Islet precursor cell (in vitro differentiated cells): ENCODE data around the gene CLP1.
A peak's percentile ranks its signal among the peaks of the same experiment; 100 is the strongest.

Experiments used
- DNase-seq: peaks from one replicate; pipeline ENCODE4 v3.0.0-alpha.2; 2018

CLP1 gene

DNA sequence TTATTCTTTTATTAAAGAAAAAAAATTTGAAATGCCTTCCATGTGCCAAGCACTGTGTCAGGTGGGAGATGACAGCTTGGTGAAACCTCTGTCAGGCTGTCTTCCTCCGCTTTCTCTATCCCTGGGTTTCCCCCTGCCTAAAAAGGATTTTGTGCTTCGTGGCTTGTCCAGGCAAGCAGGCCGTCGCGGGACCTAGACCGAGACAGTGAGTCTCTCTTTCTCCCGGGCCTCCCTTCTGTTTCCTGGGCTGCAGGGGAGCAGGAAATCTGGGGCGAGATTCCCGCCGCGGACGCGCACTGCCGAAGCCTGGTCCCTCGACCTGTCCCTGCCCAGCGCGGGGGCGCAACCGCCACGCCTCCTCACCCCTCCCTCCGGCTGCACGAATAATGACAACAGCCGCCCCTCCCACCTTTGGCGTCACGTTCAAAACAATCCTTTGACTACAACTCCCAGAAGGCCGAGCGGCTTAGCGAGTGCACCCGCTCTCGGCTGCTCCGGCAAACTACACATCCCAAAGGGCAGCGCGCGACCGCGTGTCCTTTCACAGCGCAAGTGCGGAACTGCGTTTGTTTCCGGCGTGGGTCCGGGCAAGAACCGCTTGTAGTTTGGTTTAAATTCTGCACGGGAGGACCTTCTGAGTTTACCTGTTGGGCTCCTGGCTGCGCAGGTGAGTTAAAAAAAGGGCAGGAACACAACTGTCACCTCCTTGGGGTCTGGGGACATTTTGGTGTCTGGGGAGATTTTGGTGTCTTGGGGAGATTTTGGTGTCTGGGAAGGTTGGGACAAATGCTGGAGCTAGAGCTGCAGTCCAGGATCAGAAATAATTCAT, at the start of gene CLP1:
Gene CLP1, plus strand, starts transcription at position 569 of the 829 bp plus-strand sequence. CDS start 1,715 bp downstream, outside the sequence.
- peak; percentile 100 for DNase-seq

DNA sequence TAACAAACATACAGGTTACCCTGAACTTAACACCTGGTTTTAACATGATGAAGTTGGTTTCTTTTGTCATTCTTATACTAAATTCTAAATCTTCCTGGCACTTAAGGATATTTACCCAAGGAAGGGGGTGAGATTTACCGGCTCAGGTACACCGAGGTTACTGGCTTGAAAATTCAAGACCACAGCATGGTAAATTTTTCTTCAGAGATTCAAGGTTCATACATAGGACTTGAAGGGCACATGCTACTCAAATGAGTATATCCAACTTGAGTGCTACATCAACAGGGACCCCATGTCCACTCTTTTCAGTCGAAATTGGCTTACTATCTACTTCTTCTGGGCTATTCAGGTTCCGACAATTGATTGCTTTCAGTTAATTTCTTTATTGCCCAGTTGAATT, 47.4 kb upstream of the CLP1 start:
- DNase-seq: no peak

DNA sequence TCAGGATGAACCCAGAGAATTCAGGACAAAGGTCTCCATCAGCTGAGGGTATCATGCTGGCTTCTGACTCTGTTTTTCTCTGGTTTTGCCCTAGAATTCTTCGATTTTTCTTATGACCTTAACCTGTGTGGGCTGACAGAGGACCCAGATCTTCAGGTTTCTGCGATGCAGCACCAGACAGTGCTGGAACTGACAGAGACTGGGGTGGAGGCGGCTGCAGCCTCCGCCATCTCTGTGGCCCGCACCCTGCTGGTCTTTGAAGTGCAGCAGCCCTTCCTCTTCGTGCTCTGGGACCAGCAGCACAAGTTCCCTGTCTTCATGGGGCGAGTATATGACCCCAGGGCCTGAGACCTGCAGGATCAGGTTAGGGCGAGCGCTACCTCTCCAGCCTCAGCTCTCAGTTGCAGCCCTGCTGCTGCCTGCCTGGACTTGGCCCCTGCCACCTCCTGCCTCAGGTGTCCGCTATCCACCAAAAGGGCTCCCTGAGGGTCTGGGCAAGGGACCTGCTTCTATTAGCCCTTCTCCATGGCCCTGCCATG, 43.3 kb upstream of the CLP1 start:
- no peak for DNase-seq

DNA sequence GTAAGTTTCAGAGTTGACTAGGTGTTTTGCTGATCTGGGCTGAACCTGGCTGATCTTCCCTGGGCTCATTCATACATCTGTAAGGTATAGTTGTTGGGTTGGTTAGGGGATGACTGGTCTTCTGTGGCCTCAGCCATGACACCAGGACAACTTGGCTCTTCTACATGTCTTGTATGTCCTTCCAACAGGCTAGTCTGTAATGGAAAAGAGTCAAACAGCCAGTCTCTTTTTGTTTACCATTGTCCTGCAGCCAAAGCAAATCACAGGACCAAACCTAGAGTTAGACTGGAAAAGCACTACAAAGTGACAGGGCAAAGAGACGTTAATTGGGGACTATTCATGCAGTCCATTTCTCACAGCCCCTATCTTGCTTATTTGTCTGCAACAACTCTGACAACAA, 42.3 kb upstream of the CLP1 start:
- DNase-seq: no peak

DNA sequence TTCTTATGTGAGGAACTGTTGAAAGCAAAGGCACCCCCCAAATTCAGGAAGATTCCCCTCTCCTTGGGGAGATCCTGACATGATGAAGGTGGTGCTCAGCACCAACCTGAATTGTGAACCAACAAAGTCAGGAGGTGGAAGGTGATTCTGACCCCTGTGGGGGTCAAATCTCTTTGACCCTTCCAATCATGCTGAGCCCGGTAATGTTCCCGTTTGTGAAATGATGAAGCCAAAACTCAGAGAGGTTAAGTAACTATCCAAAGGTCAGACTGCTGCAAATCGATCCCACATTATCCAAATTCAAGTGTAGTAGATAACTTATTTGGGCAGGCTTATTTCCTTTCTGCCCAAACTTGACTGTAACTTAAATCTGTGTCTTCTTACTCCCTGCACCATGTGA, 41.0 kb upstream of the CLP1 start:
- no peak for DNase-seq

DNA sequence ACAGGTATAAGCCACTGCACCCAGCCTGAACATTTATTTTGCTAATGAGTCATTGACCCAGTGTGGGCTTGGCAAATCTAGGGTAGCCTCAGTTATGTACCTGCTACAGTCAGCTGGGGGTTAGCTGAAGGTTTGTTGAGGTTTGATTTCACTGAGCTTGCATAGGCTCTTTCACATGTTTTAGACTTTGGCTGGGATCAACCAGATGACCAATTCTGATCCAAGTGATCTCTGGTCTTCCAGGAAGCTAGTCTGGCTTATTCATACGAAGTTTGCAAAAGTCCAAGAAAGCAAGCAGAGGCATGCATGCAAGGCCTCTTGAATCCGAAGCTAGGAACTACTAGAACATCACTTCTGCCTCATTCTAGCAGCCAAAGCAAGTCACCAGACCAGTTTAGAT, 39.1 kb upstream of the CLP1 start:
- no peak for DNase-seq

DNA sequence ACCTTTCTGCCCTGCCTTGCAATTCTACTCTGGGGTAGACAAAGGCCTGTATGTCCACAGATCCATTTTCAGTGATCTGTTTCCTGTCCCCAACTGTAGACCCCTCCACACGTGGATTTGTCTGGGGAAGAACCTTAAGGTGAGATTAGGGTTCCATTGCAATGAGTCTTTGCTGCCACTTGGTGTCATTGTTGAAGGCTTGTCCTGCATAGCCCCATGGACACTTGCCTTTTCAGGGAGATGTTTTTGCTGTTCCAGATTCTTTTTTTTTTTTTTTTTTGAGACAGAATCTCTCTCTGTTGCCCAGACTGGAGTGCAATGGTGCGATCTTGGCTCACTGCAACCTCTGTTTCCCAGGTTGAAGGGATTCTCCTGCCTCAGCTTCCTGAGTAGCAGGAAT, 38.2 kb upstream of the CLP1 start:
- no peak for DNase-seq

DNA sequence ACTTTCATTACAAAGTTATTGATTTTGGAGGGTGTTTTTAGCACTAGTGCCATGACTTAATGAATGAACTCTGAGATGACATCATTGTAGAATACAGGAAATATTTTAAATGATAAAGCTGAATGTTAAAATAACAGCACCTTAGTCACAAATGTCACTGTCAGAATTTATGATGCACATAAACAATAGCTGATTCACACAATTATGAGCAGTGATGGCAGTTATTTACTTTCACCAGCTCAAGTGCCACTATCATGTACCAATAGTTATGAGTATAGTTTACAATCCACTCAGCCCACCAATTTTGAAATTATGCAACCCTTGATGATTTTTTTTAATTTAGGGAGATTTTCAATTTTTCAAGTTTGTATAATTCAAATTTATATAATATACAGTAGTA, 37.1 kb upstream of the CLP1 start:
- no peak for DNase-seq

DNA sequence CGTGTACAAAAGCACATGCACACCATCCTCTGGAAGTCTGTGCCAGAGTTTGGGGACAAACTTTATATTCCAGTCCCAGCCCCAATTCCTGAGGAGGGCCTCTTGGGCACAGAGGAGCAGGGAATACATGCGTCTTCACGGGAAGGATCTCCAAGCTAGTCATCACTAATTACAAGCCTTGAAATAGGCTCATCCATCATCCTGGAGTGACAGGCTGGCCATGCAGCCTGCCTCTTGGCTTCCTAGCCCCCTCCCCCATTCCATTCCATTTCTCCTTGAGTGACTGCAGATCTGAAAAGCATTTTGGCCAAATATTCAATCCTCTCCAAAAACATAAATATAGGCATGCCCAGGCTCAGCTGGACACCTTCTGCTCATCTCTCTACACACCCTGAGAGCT, 35.3 kb upstream of the CLP1 start:
- DNase-seq: no peak

DNA sequence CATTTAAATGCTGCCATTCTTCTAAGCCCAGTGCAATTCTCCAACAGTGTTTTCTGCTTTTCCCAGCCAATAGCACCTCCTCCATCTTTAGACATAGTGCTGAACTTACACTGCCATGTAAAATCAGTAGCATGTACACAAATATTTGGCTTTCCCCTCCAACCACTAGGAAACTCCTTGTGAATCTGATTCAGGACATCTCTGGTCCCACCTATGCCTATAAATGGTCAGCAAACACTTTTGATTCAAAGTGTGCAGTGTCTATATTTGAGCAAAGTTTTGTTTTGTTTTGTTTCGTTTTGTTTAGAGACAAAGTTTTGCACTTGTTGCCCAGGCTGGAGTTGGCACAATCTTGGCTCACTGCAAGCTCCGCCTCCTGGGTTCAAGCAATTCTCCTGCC, 32.7 kb upstream of the CLP1 start:
- DNase-seq: no peak

DNA sequence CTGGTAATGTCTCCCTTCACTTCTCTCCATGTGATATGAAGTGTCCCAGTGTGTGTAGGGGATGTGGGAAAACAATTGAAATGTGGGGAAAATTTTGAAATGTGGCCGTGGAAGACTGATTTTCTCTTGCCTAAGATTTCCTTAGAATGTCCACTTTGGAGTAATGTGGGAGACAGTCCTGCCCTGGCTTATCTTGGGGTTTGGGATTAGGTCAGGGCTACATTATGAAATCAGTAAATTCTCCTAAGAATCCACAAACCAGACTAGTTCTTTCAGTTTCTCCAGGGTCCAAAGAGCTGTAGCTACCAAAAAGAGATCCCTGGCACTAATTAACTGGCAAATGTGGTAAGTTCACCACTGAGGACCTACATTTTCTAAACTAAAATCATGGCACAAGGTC, 30.7 kb upstream of the CLP1 start:
- no peak for DNase-seq

DNA sequence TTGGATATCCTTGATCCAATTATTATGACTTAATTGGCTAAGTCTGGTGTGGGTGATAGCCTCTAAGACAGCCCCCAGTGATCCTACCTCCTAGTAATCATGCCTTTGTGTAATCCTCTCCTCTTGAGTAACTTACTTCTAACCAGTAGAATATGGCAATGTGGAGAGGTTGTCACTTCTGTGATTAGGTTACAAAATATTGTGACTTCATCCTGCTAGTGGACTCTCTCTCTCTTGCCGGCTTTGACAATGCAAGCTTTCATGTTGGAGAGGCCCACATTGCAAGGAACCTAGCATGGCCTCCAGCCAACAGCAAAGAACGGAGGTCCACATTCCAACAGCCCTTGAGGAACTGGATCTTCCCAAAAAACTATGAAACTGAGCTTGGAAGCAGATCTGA, 27.4 kb upstream of the CLP1 start:
- no peak for DNase-seq

DNA sequence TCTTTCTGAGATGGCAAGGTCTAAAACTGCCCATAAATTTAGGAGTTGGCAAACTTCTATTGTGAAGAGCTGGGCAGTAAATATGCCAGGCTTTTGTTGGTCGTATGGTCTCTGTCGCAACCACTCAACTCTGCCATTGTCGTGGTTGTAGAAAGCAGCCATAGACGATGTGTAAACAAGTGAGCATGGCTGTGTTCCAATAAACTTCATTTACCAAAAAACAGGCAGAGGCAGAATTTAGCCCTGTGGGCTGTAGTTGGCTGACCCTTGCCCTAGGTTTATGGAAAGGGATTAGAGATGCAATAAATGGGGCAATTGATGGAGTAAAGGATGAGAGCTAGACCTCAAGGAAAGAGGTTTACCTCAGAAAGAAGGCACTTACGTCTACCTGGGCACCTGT, 25.4 kb upstream of the CLP1 start:
- no peak for DNase-seq

DNA sequence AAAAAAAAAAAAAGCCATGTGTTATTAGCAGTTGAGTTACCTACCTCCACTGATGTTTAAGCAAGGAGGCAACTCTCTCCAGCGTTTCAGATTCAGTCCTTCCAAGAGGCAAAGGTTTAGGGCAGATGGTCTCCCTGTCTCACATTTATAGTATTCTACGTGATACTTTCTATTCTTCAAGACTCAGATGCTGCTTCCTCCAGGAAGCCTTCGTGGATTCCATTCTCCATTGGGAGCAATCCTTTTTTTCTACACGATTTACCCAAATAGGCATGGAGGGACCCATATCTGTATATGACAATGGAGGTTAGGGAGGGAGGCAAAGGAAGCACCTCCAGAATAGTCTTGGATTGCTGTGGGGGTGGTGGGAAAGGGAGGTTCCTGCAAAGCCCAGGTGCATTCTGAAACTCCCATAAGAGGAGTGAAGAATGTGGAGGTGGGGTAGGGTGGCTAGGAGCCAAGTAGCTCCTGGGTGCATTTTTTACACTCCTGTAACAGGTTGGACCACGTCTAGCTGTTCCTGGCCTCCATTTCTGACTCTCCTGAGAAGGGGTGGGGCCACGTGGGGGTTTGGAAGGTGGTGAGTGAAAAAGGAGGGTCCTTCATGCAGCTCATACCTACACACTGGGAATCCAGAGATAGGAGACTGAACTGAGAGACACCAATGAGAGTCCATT, 24.0 kb upstream of the CLP1 start:
- DNase-seq: no peak

DNA sequence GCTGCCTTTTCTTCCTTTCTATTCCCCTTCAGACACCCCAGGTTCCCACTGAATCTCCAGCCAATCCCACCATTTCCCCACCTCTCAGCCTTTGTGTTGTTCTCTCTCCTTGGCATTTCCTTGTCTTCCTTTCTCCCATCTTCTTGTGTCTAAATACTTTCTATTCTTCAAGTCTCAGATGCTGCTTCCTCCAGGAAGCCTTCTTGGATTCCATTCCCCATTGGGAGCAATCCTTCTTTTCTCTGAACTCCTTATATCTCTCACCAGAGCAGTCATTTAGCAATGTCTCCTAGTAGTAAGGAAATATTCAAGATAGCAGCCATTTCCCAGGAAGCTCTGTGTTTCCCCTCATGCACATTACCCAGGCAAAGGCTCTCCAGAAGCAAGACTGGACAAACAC, 23.3 kb upstream of the CLP1 start:
- DNase-seq: no peak

DNA sequence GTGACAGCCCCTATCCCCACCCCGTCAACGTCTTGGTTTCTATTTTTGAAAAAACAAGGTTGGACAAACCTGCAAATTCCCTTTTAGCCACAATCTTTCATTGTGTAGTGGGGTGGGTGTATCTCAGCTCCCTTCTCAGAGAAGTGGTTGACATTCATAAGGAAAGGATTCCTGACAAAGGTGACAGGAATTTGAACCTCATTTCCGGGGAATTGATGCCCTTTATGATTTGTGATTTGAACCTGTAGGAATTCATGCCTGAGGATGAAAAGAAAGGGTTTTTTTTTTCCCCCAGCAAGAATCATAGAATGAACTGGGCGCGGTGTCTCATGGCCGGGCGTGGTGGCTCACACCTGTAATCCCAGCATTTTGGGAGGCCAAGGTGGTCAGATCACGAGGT, 22.3 kb upstream of the CLP1 start:
- DNase-seq: no peak

DNA sequence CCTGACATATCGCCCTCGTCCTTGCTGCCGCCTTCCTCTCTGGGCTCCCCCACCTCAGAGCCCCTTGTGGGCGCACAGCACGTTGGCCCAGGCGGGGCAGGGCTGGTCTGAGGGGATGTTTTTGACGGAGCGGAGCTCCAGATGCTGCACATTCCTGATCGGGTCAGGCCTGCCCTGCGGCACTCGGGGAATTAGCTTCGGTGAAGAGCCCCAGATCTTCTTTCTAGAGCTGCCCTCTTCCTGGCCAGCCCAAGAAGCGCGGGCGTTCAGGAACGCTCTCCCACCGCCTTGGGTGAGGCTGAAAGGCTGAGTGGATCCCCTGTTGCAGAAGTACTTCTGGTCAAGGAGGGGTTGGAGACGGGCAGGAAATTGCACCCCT, 19.9 kb upstream of the CLP1 start:
- peak; percentile 95 for DNase-seq

DNA sequence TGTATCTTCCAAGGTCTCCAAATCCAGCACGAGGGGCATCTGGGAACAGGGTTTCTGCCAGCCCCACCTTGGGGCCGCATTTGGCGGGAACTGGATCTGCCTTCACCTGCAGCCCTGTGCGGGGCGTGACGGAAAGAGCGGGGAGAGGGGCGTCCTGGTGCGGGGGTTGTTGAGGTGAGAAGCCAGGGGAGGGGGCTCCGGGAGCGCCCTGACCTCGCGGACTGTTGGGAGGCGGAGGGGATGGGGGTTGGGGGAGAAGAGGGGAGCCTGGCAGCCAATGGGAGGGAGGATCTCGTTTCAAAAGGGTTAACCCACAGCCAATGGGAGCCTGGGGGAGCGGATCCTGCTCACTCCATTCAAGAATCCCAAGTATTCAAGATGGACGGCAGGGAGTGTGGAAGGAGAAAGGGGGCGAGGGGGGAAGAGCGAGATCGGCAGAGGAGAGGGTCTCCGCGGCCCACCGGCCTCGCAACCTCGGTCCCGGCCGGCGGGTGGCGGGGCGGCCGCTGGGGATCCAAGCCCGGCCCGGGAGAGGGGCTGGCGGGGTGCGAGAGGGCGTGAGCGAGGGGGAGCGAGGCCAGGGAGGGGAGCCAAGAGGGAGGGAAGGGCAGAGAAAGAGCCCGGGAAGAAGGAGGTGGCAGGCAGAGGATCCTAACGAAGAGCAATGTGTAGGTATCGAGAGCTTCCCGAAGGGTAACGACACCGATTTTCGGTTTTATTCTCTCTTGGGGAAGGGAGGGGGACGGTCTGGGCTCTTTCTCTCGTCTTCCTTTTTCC, 19.4 kb upstream of the CLP1 start:
- peak; percentile 95 for DNase-seq

DNA sequence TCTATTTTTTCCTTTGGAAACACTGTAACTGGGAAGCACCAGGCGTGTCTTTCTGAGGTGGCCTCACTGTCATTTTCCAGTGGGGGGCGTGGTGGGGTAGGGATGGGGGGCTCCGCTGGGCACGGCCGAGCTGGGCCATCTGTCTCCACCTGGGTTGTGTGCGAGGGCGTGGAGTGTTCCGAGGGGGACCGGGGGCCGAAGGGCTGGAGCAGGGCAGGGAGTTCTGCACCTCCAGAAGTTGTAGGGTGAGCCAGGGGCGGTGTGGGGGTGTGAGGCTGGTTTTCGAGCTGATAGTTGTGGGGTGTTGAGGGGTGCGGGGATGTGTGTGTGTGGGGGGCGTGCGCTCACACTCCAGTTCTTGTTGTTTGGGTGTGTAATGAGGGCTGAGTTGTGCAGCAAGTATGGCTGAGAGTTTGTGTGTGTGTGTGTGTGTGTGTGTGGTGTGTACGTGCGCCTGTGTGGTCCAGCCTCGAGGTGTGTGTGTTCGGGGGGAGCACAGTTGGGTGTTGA, 18.7 kb upstream of the CLP1 start:
- no peak for DNase-seq

DNA sequence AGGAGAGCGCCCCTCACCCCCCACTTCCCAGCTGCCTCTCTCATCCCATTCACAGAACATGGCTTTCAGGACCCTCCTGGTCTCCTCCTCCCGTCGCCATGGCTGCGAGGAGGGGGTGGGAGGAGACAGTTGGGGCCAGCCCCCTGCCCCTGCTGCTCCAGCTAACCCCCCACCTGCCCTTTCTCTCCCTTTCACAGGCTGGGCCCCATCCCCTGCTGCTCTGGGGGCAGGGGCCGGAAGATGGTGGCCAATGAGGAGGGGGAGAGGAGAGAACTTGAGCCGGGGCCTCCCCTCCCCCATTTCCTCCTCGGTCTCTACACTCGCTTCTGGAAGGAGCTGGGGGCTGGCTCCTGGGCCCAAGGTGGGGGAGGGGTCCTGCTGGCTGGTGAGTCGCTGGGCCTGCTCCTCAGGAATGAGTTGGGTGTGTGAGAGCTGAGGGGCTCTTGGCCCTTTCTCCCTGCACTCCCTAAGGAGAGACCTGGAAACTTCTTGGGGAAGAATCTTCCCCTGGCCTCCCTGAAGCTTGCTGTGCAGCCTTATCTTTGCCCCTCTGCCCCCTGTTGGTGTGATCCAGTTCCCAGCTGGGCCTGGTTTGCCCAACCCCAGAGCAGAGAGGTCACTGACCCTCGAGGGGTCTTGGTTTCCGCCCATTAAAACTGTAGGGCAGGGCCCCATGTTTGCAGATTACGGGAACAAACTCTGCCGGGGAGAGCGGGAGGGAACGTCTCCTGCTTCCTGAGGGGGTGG, 18.1 kb upstream of the CLP1 start:
- DNase-seq: peak; percentile 99

DNA sequence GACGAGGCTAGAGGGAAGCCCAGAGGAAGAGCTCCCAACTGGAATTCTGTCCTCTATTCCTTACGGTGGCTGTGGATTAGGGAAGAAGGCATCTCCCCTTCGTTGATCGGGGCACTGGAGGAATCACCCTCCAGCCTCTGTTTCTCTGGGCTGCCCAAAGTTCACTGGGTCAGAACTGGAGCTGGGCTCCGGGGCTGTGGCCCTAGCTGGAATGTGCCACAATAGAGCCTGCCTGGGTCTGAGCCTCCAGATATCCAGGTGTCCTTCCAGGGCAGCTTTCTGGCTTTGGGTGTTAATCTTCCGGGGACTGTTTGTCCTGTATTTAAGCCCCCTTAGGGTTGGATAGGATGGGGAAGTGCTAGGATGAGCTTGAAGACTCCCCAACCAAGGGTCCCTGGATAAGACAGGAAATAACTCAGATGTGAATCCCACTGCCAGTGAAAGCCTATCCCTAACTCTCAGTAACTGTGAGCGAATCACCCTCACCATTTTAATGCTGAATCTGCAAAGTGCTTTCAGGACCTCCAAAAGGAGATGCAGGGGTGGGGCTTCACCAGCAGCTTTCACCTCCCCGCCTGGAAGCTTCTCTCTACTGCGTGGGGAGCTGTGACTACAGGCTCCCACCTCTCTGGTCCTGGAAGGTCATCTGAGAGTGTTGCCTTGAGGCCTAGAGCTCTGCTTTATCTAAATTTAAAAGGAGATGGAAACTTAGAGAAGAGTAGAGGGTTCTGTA, 17.3 kb upstream of the CLP1 start:
- DNase-seq: no peak
